Kidney epithelial cell (primary cell): Measurements from ENCODE around the gene HS3ST2. TPM values are rescaled to one million over a fixed set of nuclear protein-coding genes. Genes with fewer than 3 reads are reported as not detected.
"Not testable (repeated sequence)": the region's sequence is repeated elsewhere in the genome, so short reads cannot be mapped to it uniquely, and the experiment has no call there.

ENCODE experiments used
- DNase-seq: peaks from one replicate; pipeline ENCODE4 v3.0.0-alpha.2; 2010; ENCODE audit warnings: low read depth
- H3K27me3 ChIP-seq: 2 replicates; pipeline ENCODE4 v1.6.0; 2011; ENCODE audit warnings: low read length; ENCODE audit not compliant: control insufficient read depth, insufficient read depth
- H3K36me3 ChIP-seq: 2 replicates; pipeline ENCODE4 v1.5.1; 2011; ENCODE audit warnings: low read length; ENCODE audit not compliant: control insufficient read depth, insufficient read depth
- H3K4me3 ChIP-seq: 2 replicates; pipeline ENCODE4 v1.5.1; 2011; ENCODE audit warnings: low read depth, mild to moderate bottlenecking, control low read depth, low read length
- total RNA-seq: library from RNA; depleted of rRNA; stranded (reverse); fragments of >200 nt; gene quantifications from 2 replicates; pipeline ENCODE4 v1.2.3, GENCODE V29; 2015
- TF ChIP-seq, protein P1 (sequence below): IDR thresholded peaks from 2 replicates; pipeline ENCODE4 v1.5.1; 2011; ENCODE audit warnings: mild to moderate bottlenecking, moderate library complexity, low read length, control low read depth, inconsistent platforms; ENCODE audit not compliant: insufficient read depth, poor library complexity, severe bottlenecking

Gene HS3ST2
- total RNA-seq, 1 donor from 2014 or later, result 2.5 TPM

DNA sequence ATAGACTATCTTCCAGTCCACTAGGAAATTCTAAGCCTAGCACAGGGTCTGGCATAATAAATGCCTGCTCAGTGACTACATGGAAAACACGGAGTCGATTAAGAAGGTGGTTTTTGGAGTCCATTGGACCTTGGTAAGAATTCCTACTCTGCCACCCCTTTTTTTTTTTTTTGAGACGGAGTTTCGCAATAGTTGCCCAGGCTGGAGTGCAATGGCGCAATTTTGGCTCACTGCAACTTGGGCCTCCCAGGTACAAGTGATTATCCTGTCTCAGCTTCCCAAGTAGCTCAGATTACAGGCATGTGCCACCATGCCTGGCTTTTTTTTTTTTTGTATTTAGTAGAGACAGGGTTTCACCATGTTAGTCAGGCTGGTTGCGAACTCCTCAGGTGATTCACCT lies 123.2 kb downstream of the HS3ST2 start:
- TF ChIP-seq, protein P1, sequence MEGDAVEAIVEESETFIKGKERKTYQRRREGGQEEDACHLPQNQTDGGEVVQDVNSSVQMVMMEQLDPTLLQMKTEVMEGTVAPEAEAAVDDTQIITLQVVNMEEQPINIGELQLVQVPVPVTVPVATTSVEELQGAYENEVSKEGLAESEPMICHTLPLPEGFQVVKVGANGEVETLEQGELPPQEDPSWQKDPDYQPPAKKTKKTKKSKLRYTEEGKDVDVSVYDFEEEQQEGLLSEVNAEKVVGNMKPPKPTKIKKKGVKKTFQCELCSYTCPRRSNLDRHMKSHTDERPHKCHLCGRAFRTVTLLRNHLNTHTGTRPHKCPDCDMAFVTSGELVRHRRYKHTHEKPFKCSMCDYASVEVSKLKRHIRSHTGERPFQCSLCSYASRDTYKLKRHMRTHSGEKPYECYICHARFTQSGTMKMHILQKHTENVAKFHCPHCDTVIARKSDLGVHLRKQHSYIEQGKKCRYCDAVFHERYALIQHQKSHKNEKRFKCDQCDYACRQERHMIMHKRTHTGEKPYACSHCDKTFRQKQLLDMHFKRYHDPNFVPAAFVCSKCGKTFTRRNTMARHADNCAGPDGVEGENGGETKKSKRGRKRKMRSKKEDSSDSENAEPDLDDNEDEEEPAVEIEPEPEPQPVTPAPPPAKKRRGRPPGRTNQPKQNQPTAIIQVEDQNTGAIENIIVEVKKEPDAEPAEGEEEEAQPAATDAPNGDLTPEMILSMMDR, result no peak
- H3K4me3 ChIP-seq, result no peak overlapping the region
- no peaks in the 10 kb centered on the region for H3K36me3 ChIP-seq
- H3K27me3 ChIP-seq, result no peaks in the 10 kb centered on the region
- DNase-seq, result no peak

- H3K27me3 ChIP-seq, result no peaks in the 10 kb centered on the region
- DNase-seq, result no peak
- H3K4me3 ChIP-seq, result no peak overlapping the region
- no peaks in the 10 kb centered on the region for H3K36me3 ChIP-seq
- TF ChIP-seq, protein P1, result no peak
Observed at GRCh38 chr16:22938647-22939046, 124.7 kb downstream of the HS3ST2 start.

- not testable (repeated sequence) for H3K36me3 ChIP-seq, H3K4me3 ChIP-seq, DNase-seq, H3K27me3 ChIP-seq
Observed at GRCh38 chr16:22939744-22940363, 125.9 kb downstream of the HS3ST2 start.

DNA sequence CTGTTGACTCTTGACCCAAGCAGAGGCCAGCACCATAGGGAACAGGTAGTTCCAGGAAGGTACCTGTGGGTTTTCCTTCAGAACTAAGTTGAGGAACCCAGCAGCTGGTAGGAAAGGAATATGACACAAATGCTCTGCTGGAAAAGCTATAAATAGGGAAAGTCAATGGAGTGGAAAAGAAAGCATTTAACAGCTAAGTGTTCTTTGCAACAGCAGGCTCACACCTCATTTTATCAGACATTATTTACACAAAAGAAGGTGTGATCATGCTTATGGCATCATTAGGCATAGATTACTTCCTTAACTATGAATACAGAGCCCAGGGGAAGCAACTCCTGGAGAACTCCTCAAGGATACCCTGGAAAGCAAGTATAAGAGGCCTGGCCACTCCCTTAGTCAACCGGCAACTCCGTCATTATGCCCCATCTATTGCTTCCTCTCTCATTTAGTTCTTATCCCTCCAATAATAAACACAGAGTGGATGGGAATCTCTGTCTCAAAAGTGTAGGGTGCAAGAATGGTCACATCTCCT lies 128.1 kb downstream of the HS3ST2 start:
- DNase-seq, result no peak
- peaks cover 2% of the 10 kb centered on the region for H3K27me3 ChIP-seq
- H3K36me3 ChIP-seq, result no peaks in the 10 kb centered on the region
- TF ChIP-seq, protein P1, result no peak
- H3K4me3 ChIP-seq, result no peak overlapping the region

GRCh38 chr16:22942811-22943210 lies 128.8 kb downstream of the HS3ST2 start:
- Histone ChIP-seq H3K36me3 (no peaks in the 10 kb centered on the region), H3K27me3 (peaks cover 7% of the 10 kb centered on the region), H3K4me3 (no peak overlapping the region)
- DNase-seq, result no peak
- TF ChIP-seq, protein P1, result no peak

- Histone ChIP-seq H3K36me3 (no peaks in the 10 kb centered on the region), H3K27me3 (peaks cover 14% of the 10 kb centered on the region), H3K4me3 (no peak overlapping the region)
- no peak for DNase-seq
- TF ChIP-seq, protein P1, result no peak
Observed at GRCh38 chr16:22945361-22945760, 131.4 kb downstream of the HS3ST2 start.
